GM19099 (cell line): ENCODE results near the gene ARL6IP4.

ENCODE experiments used
- POLR2A ChIP-seq: IDR thresholded peaks from 3 replicates; pipeline ENCODE4 v1.6.1; 2011; ENCODE audit warnings: low read depth; ENCODE audit not compliant: insufficient read length; ENCODE audit errors: extremely low read depth

Gene ARL6IP4

DNA sequence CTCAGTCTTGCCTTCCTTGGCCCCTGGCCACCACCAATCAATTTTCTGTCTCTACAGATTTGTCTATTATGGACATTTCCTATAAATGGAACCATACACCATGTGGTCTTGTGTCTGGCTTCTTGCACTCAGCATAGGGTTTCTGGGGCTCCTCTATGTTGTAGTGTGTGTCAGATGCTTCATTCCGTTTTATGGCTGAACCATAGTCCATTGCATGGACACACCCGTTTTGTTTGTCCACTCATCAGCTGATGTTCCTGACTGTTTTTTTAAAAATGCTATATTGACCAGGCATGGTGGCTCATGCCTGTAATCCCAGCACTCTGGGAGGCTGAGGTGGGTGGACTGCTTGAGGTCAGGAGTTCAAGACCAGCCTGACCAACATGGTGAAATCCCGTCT lies 21.0 kb downstream of the ARL6IP4 start:
- TF ChIP-seq POLR2A: no peak

DNA sequence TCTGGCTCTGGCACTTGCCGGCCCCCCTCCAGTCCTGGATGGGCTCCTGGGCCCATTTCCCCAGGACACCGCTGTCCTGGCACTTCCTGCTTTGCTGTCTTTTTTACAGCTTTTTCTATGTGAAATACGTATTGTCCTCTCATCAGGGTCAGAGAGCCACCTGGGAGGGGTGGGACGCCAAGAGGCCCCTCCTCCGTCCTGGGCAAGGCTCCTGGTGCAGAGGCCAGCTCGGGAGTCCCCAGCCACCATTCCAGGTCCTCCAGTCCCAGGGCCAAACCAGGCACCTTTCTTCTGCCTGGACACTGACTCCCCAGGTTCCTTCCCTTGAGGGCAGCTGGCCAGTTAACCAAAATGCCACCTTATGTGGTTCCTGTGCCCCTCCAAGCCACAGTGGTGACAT lies 22.8 kb downstream of the ARL6IP4 start:
- no peak for TF ChIP-seq POLR2A

DNA sequence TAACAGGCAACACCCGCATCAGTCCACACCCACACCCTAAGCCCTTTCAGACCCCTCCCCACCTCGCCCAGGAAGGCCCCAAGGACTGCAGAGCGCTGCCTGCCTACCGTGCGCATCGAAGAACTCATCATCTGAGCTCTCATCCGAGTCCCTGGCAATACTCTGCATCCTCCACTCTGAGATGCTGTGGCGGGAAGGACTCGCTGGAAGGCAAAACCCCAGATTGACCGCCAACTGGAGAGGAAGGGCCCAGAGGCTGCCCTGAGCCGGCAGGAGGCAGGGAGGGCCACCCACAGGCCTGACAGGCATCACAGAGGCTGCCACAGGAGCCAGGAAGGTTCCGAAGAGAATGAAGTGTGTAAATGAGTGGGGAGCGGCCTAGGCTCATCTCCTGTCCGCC lies 23.8 kb downstream of the ARL6IP4 start:
- TF ChIP-seq POLR2A: no peak

DNA sequence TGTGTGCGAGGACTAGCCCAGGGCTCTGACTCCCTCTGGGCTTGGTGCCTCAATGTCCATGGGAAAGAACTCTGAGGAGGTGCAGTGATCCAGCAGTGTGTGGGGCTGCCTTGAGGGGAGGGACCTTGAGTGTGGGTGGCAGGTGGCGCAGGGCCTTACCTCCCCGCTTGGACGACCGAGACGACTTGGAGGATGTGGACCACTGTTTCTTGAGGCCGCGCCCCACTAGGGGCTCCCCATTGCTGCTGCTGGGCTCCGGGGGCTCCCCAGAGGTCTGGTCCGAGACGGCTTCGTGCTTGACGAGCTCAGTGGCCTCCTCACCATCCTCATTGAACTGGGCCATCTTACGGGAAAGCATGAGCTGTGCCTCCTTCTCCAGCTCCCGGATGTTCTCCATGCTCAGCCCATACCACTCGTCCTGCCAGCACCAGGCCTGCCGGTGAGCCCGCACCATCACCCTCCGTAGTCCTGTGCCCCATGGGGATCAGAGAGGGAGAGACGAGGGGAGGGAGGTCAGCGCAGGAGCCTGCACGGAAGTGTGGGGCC lies 24.7 kb downstream of the ARL6IP4 start:
- TF ChIP-seq POLR2A: no peak

DNA sequence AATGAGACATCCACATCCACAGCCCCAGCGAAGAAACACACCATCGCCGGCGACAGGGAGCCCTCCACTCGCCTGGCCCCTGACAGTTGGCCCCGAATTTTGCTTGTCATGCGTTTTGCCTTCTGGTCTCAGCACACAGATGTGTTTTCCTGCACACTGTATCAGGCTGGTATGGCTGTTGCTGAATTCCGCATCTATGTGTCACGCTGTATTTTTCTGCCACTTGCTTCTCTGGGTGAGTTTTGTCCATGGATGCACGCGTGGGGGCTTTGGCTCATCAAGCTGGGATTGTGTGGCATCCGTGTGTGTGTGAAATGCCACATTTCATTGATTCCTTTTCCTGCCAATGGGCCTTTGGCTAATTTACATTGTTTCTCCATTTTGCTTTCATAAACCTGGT lies 26.5 kb downstream of the ARL6IP4 start:
- no peak for TF ChIP-seq POLR2A

DNA sequence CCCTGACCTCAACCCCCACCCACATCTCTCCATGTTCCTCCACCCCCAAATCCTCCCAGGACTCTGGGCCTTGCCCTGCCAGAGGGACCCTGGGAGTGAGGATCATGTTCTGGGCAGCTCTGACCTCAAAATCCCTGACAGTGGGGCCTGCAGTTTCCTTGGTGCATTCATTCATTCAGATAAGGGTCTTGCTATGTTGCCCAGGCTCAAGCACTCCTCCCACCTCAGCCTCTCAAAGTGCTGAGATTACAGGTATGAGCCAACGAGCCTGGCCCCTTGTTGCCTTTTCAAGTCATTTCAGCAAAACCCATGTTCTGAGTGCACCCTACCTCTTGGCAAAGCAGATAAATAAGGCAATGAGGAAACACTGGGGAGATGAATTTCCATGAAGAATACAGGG lies 29.6 kb downstream of the ARL6IP4 start:
- no peak for TF ChIP-seq POLR2A

DNA sequence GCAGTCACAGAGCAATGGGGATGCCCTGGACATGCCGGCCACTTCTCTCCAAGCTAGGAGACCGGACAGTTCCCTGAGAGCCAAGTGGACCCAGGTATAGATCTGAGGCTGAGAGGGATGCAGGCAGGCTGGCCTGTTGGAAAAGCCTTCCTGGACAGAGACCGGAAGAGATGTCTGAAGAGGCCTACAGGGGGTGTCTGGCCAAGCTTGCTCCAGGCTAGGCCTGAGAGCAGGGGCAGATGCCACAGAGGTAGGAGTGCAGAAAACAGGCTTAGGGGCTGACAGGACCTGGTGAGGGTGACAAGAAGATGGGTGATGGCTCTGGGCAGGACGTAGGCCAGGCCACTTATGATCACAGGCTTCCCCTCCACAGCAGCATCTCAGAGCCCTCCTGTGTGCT lies 30.2 kb downstream of the ARL6IP4 start:
- no peak for TF ChIP-seq POLR2A

DNA sequence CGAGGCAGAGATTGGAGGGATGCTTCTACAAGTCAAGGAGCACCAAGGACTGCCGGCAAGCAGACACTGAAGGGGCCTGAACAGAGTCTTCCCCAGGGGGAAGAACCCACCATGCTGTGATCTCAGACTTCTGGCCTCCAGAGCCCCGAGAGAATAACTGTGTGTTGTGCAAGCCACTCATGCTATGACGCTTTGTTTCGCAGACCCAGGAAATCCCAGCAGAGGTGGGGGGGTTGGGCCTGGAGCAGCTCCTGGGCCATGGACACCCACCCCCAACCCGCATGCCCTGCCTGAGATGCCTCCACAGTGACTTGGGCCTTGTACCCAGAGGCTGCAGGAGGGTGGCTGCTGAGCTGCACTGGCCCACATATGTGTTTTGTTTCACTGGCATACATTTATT lies 31.2 kb downstream of the ARL6IP4 start:
- TF ChIP-seq POLR2A: no peak

DNA sequence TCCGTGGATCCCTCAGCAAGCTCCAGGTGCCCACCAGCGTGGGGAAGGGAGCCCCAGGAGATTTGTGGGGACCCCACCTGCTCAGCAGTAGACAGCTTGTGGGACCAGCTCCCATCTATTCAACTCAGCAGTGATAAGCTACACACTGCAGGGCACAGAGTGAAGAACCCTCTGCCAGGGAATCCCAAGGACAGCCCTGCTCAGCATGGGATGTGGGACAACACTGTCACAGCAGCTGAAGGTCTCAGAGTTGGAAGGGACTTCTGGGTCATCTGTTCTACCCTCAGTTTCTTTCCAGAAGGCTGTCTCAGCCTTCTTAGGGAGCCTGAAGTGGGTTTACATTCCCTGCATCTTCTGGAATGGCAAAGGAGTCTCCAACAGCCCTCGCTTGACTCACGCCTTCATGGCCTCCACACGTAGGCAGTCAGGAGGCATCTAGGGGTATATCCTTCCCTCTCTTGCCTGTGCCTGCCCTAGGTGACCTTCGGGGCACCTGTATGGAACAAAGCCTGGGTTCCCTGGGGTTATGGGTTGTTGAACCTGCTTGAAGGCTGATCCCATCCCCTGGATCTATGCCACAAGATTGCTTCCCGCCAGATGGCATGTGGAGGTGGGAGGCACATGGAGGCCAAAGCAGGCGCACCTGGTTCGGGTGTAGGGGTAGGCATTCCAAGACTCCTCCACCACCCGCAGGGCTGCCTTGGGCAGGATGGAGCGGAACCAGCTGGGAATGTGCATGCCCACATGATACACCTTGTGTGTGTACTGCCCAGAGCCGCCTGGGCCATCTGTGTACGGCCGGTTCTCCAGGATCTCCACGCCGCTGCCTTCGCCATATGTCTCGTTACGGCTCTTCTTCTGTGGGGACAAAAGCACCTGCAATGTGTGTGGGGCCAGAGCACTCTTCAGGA lies 33.0 kb downstream of the ARL6IP4 start:
- no peak for TF ChIP-seq POLR2A

DNA sequence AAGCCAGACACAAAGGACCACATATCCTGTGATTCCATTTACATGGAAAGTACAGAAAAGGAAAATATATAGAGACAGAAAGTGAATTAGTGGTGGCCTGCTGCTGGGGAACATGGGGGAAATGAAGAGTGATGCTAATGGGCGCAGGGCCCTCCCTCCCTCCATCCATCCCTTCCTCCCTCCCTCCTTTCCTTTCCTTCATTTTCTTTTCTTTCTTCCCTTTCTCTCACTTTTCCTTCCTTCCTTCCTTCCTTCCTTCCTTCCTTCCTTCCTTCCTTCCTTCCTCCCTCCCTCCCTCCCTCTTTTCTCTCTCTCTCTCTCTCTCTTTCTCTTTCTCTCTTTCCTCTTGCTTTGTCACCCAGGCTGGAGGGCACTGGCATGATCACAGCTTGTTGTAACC lies 37.3 kb downstream of the ARL6IP4 start:
- TF ChIP-seq POLR2A: no peak

DNA sequence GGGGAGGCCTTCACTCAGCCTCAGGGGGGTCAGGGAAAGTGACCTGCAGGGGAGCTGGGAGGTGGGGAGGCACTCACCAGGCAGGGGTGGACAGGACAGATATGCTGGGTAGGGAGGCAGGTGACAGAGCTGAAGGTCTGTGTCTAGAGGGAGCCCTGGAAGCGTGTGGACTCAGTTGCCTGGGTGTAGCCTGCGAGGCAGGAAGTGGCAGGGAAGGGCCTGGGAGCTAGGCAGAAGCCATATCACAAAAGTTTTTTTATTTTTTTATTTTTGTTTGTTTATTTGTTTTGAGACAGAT lies 39.3 kb downstream of the ARL6IP4 start:
- TF ChIP-seq POLR2A: no peak

DNA sequence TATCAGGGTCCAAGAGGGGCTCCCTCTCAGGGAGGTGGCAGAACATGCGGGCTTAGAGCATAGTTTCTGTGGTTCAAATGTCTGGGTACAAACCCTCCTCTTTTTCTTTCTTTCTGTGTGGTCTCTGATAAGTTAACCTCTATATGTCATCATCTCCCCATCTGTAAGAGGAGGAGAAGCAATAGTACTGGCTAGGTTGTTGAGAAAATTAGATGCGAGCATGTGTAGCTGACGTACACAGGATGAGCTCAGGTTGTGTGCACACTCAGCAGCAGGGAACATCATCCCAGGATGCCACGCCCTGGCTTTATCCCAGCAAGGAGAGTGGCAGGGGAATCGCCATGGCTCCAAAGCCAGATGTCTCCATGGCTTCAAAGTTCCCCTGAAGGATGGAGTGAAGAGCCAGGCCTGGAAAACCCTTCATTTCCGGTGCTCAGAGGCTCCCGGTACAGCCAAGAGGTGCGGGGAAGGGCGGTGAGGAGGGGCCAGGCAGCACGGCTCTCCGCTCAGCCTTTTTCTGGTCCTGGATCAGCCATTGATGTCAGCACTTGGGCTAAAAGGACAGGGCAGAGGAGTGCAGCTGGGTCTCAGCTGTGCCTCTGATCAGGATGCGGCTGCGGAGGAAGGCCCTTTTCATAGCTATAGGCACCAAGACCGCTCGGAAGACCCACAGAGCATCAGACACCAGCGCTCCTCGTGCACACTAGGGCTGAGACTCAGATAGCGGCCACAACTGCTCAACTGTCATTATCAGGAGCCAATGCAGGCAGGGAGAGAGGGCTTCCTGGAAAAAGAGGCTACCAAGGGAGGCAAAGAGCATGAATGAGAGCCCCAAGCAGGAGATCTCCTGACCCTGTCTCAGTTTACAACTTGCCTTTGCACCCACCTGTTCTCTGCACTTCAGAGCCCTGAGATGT lies 41.5 kb downstream of the ARL6IP4 start:
- TF ChIP-seq POLR2A: no peak

DNA sequence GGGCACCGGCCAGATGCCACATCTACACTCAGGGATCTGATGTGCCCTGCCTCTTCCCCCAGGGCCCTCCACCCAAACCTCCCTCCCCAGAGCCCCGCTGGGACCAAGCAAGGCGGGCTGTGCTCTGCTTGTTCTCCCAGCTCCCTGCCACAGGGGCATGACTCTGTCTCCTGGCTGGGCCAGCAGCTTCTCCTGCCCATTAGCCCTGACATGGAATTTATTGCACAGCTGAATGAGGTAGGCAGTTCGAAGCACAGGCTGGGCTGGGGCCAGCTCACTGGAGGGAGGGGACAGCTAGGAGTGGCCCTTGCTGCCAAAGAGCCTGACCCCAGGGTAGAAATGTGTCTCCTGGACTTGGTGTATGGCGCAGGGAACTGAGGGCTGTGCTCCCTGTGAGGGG lies 42.4 kb downstream of the ARL6IP4 start:
- no peak for TF ChIP-seq POLR2A

DNA sequence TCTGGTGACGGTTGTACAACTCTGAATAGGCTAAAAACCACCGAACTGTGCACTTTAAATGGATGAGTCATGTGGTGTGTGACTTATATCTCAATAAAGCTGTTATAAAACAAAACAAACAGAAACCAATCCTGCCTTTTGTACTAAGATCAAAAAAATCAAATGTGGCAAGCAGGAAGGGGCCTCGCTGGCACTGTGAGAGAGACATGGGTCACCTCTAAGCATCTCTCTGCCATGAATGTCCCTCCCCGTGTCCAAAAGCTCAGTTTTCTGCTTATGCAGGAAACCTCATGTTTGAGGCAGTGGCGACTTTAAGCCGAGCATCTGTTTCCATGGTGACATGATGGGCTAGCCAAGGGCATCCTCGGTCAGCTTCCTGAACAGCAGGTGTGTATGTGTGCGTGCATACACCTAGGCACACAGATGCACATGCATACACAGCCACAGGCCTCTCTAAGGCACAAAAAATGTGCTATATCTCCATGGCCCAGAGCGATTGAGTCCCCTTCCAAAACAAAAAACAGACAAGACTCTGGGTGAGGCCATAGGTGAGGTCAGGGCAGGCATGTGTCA lies 44.4 kb downstream of the ARL6IP4 start:
- no peak for TF ChIP-seq POLR2A

DNA sequence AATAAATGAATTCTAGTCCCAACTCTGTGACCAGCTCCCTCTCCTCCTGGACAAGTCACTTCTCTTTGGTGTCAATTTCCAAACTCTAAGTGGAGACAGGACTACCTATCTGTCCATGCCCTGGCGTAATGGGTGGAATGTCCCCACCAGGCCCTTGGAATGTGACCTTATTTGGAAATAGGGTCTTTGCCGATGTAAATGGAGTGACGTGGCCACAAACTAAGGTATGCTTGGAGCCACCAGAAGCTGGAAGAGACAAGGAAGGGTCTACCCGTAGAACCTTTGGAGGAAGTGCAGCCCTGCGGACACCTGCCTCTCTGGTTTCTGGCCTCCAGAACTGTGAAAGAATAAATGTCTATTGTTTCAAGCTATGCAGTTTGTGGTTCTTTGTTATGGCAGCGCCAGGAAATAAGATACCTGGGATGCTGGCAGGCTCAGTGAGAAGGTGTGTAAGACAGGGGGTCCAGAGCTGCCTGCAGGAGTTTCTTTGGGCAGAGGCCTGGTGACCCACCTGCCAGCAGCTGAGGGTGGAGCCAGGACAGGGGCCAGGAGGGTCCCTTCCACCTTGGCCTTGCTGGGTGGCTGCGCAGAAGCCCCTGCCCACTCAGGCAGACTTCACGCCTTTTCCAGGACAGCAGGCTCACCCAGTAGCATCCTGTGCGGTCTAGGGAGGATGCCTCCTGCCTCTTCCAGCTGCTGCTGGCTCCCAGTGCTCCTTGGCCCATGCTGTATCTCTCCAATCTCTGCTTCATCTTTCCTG lies 45.8 kb downstream of the ARL6IP4 start:
- no peak for TF ChIP-seq POLR2A
